Stimulated activated memory B cell treated with anti-CD40 and anti-IgM and Interleukin-4, amounts not matched to agents 10 μg/mL and 1 μg/mL and 100 μg/mL, for 72 hours (primary cell): ENCODE measurements around the gene CELA2B.
"Not testable (repeated sequence)": the region's sequence is repeated elsewhere in the genome, so short reads cannot be mapped to it uniquely, and the experiment has no call there.

Experiments
- ATAC-seq: fragments of 150-1000 bp; cut with Tn5 transposase; 2 replicates; pipeline ENCODE4 v1.10.0; 2021
- H3K27ac Mint-ChIP-seq: one replicate; pipeline ENCODE4 v1.8.0; 2022; ENCODE audit warnings: mild to moderate bottlenecking, mixed read lengths
- H3K27me3 Mint-ChIP-seq: one replicate; pipeline ENCODE4 v1.8.0; 2022; ENCODE audit warnings: mixed read lengths
- H3K36me3 Mint-ChIP-seq: one replicate; pipeline ENCODE4 v1.8.0; 2022; ENCODE audit warnings: mixed read lengths
- H3K4me1 Mint-ChIP-seq: one replicate; pipeline ENCODE4 v1.8.0; 2022; ENCODE audit warnings: mixed read lengths
- H3K4me3 Mint-ChIP-seq: one replicate; pipeline ENCODE4 v1.8.0; 2022; ENCODE audit warnings: mild to moderate bottlenecking, moderate library complexity, mixed read lengths
- H3K9me3 Mint-ChIP-seq: one replicate; pipeline ENCODE4 v1.8.0; 2022; ENCODE audit warnings: mixed read lengths

The CELA2B gene

GRCh38 chr1:15471723-15472122 lies 4.2 kb upstream of the CELA2B start:
- ATAC-seq, H3K27ac Mint-ChIP-seq, H3K36me3 Mint-ChIP-seq, H3K4me3 Mint-ChIP-seq, H3K4me1 Mint-ChIP-seq, H3K9me3 Mint-ChIP-seq: not testable (repeated sequence)
- H3K27me3 Mint-ChIP-seq, result peaks cover 18% of the 10 kb centered on the region

- no peaks in the 10 kb centered on the region for H3K9me3 Mint-ChIP-seq
- ATAC-seq, result no peak
- H3K27ac Mint-ChIP-seq, result no peak overlapping the region
- H3K4me1 Mint-ChIP-seq, result no peaks in the 10 kb centered on the region
- no peak overlapping the region for H3K4me3 Mint-ChIP-seq
- H3K36me3 Mint-ChIP-seq, result no peaks in the 10 kb centered on the region
- peaks cover 18% of the 10 kb centered on the region for H3K27me3 Mint-ChIP-seq
Measured at GRCh38 chr1:15472587-15472986, 3.3 kb upstream of the CELA2B start.

DNA sequence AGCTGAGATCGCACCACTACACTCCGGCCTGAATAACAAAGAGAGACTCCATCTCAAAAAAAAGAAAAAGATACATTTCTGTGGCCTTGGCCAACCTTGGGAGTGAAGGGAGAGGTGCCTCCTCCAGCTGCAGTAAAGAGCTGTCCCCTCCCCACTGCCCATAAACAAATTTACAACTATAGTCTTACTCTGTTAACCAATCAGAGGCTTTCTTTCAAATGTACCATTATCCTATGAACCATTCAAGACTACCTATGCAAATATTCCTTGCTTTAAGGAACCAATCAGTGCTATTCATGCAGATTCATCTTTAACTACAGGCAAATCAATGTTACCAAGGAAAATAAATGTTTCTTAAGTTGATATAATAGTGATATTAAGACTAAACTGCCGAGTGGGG lies 1.0 kb downstream of the CELA2B start:
- H3K9me3 Mint-ChIP-seq, result peaks cover 3% of the 10 kb centered on the region
- no peaks in the 10 kb centered on the region for H3K36me3 Mint-ChIP-seq
- no peaks in the 10 kb centered on the region for H3K27me3 Mint-ChIP-seq
- no peak overlapping the region for H3K27ac Mint-ChIP-seq
- H3K4me1 Mint-ChIP-seq, result no peaks in the 10 kb centered on the region
- no peak for ATAC-seq
- H3K4me3 Mint-ChIP-seq, result no peak overlapping the region

DNA sequence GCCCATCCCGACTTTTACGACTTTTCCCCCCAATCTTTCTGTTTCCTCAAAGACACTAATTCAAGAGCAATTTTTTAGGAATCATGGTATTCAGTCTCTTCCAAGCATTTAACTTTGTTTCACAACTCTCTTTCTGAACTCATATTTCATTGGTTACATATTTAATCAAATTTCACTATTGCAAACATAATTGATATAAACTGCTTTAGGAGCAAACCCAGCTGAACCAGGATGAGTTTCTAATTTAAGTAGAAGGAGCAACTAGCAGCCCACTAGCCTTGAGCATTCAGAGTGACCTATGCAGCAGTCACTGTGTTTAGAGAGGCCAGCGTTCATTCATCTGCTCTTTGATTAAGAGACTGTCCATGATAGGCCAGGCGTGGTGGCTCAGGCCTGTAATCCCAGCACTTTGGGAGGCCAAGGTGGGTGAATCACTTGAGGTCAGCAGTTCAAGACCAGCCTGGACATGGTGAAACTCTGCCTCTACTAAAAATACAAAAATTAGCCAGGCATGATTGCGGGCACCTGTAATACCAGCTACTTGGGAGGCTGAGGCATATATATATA lies 1.8 kb downstream of the CELA2B start:
- Mint-ChIP-seq H3K27me3 (no peaks in the 10 kb centered on the region), H3K27ac (no peak overlapping the region), H3K36me3 (no peaks in the 10 kb centered on the region), H3K4me3 (no peak overlapping the region), H3K4me1 (no peaks in the 10 kb centered on the region), H3K9me3 (peaks cover 3% of the 10 kb centered on the region)
- no peak for ATAC-seq

DNA sequence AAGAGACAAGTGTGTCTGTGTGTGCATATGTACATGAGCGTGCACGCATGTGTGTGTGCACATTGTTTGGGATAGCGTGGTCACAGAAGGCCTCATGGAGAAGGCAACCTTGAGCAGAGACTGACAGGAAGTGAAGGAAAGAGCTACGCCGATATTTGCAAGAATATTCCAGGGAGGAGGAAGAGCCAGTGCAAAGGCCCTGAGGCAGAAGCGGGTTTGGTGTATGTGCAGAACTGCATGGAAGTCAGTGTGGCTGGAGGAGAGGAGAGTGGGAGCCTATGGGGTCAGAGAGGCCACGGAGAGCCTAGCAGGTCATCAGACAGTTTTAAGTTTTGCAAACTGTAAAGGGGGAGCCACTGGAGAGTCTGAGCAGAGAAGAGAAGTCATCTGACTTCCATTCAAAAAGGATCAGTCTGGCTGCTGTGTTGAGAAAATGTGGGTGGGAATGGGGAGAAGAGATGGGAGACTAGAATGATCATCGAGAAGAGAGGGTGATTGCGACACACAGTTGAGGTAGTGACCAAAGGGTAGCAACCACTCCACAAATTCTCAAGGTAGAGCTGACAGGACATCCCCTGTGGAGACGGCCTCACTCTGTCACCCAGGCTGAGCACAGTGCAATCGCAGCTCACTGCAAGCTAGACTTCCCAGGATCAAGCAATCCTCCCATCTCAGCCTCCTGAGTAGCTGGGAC lies 3.9 kb downstream of the CELA2B start:
- Mint-ChIP-seq H3K36me3 (no peaks in the 10 kb centered on the region), H3K4me1 (no peaks in the 10 kb centered on the region), H3K27me3 (no peaks in the 10 kb centered on the region), H3K4me3 (no peak overlapping the region), H3K27ac (no peak overlapping the region), H3K9me3 (peaks cover 3% of the 10 kb centered on the region)
- ATAC-seq, result no peak

- ATAC-seq, H3K27me3 Mint-ChIP-seq, H3K4me1 Mint-ChIP-seq, H3K27ac Mint-ChIP-seq, H3K4me3 Mint-ChIP-seq, H3K9me3 Mint-ChIP-seq: not testable (repeated sequence)
- H3K36me3 Mint-ChIP-seq, result peaks cover 13% of the 10 kb centered on the region
Measured at GRCh38 chr1:15482455-15482854, 6.6 kb downstream of the CELA2B start.

DNA sequence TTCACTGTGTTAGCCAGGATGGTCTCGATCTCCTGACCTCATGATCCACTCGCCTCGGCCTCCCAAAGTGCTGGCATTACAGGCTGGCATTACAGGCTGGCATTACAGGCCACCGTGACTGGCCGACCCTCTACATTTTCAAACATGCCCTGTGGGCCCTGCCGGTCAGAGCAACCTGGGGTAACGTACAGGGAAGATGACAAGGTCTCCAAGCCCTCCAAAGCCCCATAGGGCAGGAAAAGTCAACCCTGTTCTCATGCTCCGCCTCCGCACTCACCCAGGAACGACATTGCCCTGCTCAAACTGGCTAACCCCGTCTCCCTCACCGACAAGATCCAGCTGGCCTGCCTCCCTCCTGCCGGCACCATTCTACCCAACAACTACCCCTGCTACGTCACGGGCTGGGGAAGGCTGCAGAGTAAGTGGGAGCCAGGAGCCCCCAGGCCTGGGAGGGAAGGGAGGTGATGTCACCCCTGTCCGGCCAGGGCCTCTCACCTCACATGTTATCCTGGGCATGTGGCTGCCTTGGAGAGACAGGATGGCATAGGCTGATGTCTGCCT lies 7.2 kb downstream of the CELA2B start:
- H3K4me3 Mint-ChIP-seq, H3K27me3 Mint-ChIP-seq, H3K4me1 Mint-ChIP-seq, ATAC-seq, H3K9me3 Mint-ChIP-seq, H3K27ac Mint-ChIP-seq: not testable (repeated sequence)
- H3K36me3 Mint-ChIP-seq, result peaks cover 13% of the 10 kb centered on the region

- Mint-ChIP-seq H3K36me3 (peaks cover 18% of the 10 kb centered on the region), H3K4me1 (no peaks in the 10 kb centered on the region), H3K9me3 (peaks cover 3% of the 10 kb centered on the region), H3K27ac (no peak overlapping the region), H3K4me3 (no peak overlapping the region), H3K27me3 (no peaks in the 10 kb centered on the region)
- no peak for ATAC-seq
Measured at GRCh38 chr1:15483971-15484370, 8.1 kb downstream of the CELA2B start.

- H3K4me1 Mint-ChIP-seq, ATAC-seq, H3K4me3 Mint-ChIP-seq, H3K27me3 Mint-ChIP-seq, H3K27ac Mint-ChIP-seq, H3K9me3 Mint-ChIP-seq: not testable (repeated sequence)
- peaks cover 18% of the 10 kb centered on the region for H3K36me3 Mint-ChIP-seq
Measured at GRCh38 chr1:15484443-15484842, 8.5 kb downstream of the CELA2B start.

DNA sequence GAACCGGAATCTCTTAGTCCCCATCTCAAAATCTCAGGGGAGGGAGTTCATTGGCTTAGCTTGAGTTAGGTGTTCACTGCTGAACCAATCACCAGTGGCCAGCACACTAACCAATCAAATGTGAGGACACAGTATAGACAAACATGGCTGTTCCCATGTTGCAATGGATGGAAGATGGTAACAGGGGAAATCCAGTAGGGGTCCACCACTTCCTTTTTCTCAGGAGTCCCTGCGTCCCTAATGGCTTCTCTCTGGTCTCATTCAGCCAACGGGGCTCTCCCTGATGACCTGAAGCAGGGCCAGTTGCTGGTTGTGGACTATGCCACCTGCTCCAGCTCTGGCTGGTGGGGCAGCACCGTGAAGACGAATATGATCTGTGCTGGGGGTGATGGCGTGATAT lies 9.7 kb downstream of the CELA2B start:
- Mint-ChIP-seq H3K27me3 (no peaks in the 10 kb centered on the region), H3K4me3 (no peak overlapping the region), H3K4me1 (no peaks in the 10 kb centered on the region), H3K9me3 (no peaks in the 10 kb centered on the region), H3K36me3 (peaks cover 27% of the 10 kb centered on the region), H3K27ac (no peak overlapping the region)
- ATAC-seq, result peak; percentile 51

DNA sequence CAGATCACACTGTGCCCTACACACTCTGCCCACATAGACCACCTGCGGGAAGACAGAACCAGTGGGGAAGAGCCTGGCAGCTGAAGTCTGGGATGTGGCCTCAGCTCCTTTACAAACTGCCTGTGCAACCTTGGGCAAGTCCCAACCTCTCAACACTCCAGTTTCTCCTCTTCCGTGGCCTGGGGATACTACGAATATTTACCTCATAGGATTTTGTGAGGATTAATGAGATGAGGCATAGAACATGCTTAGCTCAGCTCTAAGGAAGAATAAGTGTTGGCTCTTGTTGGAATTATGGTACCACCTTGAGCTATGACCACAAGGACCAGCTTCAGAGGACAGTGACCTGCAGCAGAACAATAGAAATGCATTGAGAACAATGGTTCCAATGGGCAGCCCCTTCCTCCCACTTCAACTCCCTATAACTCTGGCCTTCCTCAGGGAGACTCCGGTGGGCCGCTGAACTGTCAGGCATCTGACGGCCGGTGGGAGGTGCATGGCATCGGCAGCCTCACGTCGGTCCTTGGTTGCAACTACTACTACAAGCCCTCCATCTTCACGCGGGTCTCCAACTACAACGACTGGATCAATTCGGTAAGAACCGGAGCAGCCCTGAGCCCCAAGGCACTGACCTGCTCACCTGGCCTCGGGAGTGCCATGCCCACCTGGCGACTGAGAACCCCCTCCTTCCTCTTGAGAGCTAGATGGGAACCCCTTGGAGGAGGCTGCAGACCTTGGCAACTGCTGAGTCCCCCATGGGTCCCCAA lies 11.1 kb downstream of the CELA2B start:
- H3K4me1 Mint-ChIP-seq, H3K4me3 Mint-ChIP-seq, H3K27ac Mint-ChIP-seq, H3K9me3 Mint-ChIP-seq, ATAC-seq, H3K27me3 Mint-ChIP-seq: not testable (repeated sequence)
- H3K36me3 Mint-ChIP-seq, result peaks cover 40% of the 10 kb centered on the region

GRCh38 chr1:15488371-15488770 lies 12.5 kb downstream of the CELA2B start:
- Mint-ChIP-seq H3K9me3 (no peaks in the 10 kb centered on the region), H3K4me3 (no peak overlapping the region), H3K27me3 (no peaks in the 10 kb centered on the region), H3K27ac (no peak overlapping the region), H3K4me1 (no peaks in the 10 kb centered on the region), H3K36me3 (peaks cover 51% of the 10 kb centered on the region)
- no peak for ATAC-seq

DNA sequence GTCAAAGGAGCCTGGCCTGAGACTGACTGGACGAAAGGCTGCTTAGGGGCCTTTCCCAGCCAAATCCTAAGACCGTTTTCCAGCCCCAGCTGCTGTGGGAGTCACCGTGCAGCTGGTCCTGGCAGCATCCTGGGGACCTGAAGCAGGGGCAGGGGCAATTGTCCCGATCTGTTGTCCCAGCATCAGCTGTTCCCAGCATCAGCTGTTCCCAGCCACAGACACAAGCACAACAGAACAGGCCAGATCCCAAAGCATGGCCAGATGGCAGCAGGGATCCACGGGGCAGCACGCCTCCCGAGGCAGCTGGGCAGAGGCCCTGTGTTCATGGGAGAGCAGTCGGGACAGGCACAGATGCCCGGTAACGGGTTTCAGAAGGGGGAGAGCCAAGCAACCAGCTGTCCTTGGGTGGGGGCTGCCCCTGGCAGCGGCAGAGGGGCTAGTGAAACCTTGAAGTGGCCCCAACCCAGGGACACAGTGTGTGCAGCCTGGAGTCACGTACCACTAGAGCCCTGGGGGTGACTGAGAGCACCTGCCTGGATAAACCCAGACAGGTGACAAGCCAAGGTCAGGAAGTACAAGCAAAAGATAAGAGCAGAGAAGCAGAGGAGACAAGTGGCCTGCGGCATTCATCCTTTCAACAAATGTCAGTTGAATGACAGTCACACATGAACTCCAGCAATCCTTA lies 13.3 kb downstream of the CELA2B start:
- H3K4me1 Mint-ChIP-seq, result no peaks in the 10 kb centered on the region
- H3K9me3 Mint-ChIP-seq, result no peaks in the 10 kb centered on the region
- H3K4me3 Mint-ChIP-seq, result no peak overlapping the region
- H3K36me3 Mint-ChIP-seq, result peaks cover 59% of the 10 kb centered on the region
- H3K27me3 Mint-ChIP-seq, result no peaks in the 10 kb centered on the region
- H3K27ac Mint-ChIP-seq, result no peak overlapping the region
- no peak for ATAC-seq

GRCh38 chr1:15491010-15491409 lies 15.1 kb downstream of the CELA2B start:
- not testable (repeated sequence) for ATAC-seq, H3K4me3 Mint-ChIP-seq, H3K4me1 Mint-ChIP-seq

GRCh38 chr1:15492596-15492995 lies 16.7 kb downstream of the CELA2B start:
- Mint-ChIP-seq H3K9me3 (no peaks in the 10 kb centered on the region), H3K36me3 (peaks cover 66% of the 10 kb centered on the region)

More at GRCh38 chr1:15491010-15491409, 15.1 kb downstream of the CELA2B start:
- not testable (repeated sequence) for H3K27ac Mint-ChIP-seq, H3K27me3 Mint-ChIP-seq, H3K9me3 Mint-ChIP-seq
- peaks cover 73% of the 10 kb centered on the region for H3K36me3 Mint-ChIP-seq

More at GRCh38 chr1:15492596-15492995, 16.7 kb downstream of the CELA2B start:
- Mint-ChIP-seq H3K27me3 (no peaks in the 10 kb centered on the region), H3K4me3 (no peak overlapping the region), H3K4me1 (no peaks in the 10 kb centered on the region), H3K27ac (no peak overlapping the region)
- ATAC-seq, result no peak
